Stimulated activated CD8-positive, alpha-beta memory T cell treated with anti-CD3 and anti-CD28 coated beads, Interleukin-12 subunit alpha, Interleukin-12 subunit beta, amount 100 ng/mL, for 4 hours (primary cell): ENCODE results near the gene TMEM138.
"Not testable (repeated sequence)": the region's sequence is repeated elsewhere in the genome, so short reads cannot be mapped to it uniquely, and the experiment has no call there.

Experiments used
- DNase-seq: peaks from one replicate; pipeline ENCODE4 v3.0.0-alpha.2; 2020; ENCODE audit warnings: low read depth

Gene TMEM138

DNA sequence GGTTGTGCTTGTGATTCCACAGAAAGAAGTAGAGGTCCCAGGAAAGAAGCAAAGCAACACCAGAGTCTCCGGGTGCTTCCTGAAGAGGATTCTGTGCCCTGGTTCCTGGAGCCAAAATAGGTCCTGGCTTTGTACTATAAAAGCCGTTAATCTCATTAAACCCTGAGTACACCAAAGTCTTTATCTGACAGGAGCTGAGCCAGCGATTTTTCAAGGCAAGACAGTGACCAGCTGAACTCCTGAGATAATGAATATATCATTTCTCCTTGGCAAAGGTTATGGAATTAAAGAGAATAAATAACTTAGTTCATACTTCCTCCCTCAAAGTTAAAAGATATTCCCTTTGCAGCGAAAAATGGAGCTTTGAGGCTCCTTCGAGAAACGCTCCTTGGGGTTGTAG is 5.2 kb downstream of the TMEM138 start:
- DNase-seq, result no peak

DNA sequence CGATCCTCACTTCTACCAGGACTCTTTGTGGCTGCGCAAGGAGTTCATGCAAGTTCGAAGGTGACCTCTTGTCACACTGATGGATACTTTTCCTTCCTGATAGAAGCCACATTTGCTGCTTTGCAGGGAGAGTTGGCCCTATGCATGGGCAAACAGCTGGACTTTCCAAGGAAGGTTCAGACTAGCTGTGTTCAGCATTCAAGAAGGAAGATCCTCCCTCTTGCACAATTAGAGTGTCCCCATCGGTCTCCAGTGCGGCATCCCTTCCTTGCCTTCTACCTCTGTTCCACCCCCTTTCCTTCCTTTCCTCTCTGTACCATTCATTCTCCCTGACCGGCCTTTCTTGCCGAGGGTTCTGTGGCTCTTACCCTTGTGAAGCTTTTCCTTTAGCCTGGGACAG is 6.5 kb downstream of the TMEM138 start:
- DNase-seq, result no peak

DNA sequence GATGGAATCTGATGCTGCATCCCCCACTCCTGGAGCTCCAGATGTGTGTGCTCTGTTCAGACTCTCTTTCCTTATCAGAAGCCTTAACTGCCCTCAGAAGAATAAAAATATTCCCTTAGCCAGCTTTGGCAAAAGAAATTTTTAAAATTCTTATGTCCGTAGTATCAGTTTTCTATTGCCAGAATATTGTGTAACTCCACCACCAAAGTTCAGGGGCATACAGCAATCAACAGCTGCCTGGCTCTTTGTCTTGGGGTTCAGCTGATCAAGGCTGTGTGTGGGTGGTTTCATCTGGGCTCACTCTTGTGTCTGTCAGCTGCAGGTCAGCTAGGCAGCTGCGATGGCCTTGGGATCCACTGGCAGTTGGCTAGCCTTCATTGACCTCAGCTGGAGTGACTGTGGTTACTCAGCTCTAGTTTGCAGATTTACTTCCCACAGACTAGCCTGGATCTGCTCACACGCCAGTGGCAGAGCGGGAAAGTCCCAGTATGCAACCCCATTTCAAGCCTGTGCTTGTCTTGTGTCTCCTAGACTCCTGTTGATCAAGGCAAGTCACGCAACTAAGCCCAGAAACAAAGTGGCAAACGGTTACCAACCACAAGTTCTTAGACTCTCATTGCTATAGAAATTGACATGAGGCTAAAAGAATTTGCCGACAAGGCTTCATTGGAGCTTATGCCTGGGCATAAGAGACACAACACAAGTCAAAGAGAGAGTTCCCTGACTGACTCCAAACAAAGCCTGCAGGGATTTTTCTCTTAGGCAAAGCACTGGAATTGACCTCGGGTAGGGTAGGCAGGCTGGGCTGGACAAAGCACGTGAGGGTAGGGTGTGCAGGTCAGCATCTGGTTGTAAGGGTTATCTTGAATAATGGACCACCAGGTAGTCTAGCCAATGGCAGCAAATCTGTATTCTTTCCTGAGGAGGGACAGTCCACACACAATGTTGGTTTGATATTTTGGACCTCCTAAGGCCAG is 7.5 kb downstream of the TMEM138 start:
- DNase-seq, result no peak

DNA sequence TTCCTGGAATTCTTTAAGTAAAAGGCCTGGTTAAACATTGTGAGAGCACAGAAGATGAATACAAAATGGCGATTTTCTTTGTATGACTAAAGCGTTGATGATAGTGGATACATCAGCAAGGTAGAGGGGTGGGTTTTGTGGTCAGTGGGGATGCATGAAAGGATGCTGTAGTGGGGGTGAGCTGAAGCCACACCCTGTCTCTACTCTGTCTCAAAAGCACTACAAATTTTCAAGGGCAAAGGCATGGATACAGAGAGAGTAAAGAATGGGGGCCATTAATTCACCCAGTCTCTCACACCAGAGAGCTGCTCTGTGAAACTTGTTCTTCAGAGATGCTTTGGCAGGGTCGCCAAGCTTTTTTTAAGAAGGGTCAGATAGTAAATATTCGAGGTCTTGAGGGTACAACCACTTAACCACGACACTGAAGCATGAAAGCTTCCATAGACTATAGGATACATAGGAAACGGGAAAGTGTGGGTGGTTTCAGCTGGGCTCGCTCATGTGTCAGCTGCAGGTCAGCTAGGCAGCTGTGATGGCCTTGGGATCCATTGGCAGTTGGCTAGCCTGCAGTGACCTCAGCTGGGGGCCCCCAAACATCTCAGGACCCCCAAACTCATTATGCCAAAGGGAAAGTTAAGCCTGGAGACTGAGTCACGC is 8.3 kb downstream of the TMEM138 start:
- no peak for DNase-seq

DNA sequence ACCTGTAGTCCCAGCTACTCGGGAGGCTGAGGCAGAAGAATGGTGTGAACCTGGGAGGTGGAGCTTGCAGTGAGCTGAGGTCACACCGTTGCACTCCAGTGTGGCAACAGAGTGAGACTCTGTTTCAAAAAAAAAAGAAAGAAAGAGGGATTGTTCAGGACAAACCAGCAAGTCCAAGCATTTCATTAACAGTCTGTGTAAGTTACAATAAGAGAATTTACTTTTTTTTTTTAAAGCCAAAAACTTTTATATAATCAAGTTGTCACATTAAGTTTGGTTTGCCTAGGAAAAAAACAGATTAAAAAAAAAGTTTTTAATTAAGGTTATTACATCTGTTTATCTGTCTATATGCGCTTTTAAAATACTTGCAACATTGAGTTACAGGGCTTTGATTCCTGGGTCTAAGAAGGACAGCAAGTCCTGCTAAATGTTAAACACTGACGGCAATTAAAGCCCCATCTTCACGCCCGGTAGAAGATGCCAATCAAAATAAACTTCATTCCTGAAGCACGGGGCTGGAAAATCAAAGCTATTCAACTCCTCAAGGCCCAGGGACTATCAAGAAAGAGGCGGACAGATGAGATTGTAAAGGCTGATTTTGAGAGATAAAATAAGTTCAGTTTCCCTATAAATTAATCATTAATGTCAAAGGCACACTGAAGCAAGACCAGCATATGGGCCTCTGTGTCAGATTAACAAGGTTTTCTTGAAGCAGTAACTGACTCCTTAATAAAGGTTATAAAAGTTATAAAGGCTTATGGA is 10.7 kb downstream of the TMEM138 start:
- no peak for DNase-seq

DNA sequence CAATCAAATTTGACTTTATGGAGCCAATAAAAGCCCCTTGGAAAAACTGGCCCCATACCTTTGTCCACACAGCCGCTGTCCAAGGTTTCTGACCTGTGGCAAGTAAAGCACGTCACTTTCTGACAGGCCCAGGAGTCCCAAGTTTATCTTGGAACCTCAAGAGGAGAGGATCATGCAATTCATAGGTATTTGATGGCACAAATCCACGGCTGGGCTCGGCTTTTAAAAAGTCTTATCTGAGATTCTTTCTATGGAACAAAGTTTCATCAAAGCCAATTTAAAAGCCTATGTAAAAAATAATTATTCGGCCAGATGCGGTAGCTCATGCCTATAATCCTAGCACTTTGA is 13.6 kb downstream of the TMEM138 start:
- DNase-seq, result no peak

DNA sequence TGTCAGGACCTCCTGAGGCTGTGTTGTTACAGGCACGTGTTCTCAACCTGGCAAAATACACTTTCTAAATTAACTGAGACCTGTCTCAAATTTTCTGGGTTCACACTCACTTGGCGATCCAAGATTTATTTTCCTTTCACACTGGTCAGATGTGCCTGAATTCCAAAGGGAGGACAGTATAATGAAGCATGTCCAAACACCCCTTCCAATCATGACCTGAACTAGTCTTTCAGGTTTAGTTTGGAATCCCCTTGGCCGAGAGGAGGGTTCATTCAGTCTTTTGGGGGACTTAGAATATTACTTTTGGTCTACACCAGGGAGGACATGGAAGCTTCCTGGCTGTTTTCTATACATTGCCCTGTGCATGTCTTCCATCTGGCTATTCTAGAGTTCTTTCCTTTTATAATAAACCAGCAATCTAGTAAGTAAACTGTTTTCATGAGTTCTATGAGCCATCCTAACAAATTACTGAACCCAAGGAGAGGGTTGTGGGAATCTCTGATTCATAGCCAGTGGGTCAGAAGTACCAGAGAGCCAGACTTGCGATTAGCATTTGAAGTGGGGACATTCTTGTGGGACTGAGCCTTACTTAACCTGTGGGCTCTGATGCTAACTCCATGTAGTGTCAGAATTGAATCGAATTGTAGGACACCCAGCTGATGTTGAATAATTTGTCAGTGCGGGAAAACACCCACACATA is 15.4 kb downstream of the TMEM138 start:
- no peak for DNase-seq

DNA sequence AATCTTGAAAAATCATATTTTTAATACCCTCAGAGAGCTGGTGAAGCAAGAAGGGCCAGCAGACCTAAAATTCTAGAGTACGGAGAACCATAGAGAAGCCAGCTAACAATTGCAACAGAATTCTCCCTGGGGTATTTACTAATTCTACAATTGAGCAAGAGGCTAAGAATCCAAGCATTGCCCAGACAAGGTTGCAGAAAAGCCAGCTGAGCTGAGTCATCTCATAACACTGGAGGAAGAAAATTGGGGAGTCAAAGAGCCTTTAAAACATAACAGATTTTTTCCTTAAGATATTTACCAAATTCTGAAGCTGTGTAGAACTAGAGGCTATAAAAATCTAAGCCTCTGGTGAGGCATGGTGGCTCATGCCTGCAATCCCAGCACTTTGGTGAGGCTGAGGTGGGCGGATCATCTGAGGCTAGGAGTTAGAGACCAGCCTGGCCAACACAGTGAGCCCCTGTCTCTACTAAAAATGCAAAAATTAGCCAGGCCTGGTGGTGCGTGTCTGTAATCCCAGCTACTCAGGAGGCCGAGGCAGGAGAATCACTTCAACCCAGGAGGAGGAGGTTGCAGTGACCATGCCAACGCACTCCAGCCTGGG is 16.6 kb downstream of the TMEM138 start:
- no peak for DNase-seq

DNA sequence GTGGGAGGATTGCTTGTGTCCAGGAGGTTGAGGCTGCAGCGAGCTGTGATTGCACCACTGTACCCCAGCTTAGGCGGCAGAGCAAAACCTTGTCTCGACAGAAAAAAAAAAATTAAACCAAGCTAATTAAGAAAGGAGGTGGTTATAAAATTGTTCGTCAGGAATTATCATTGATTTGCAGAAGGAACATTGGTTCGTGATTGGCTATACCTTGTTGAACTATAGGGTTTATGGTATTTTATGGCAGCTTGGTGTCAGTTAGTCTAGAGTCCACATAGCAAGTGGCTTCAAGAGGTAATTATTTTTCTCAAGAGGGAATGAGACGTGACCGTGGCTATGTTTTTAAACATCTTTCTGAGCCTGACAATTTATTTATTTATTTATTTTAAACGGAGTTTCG is 18.7 kb downstream of the TMEM138 start:
- DNase-seq, result no peak

DNA sequence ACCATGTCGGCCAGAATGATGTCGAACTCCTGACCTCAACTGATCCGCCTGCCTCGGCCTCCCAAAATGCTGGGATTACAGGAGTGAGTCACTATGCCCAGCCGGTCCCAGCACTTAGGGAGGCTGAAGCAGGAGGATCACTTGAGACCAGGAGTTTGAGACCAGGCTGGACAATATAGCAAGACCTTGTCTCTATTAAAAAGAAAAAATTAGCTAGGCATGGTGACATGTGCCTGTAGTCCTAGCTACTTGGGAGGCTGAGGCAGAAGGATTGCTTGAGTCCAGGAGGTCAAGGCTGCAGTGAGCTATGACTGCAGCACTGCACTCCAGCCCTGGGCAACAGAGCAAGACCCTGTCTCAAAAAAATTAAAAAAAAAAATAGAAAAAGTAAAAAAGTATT is 21.7 kb downstream of the TMEM138 start:
- not testable (repeated sequence) for DNase-seq

DNA sequence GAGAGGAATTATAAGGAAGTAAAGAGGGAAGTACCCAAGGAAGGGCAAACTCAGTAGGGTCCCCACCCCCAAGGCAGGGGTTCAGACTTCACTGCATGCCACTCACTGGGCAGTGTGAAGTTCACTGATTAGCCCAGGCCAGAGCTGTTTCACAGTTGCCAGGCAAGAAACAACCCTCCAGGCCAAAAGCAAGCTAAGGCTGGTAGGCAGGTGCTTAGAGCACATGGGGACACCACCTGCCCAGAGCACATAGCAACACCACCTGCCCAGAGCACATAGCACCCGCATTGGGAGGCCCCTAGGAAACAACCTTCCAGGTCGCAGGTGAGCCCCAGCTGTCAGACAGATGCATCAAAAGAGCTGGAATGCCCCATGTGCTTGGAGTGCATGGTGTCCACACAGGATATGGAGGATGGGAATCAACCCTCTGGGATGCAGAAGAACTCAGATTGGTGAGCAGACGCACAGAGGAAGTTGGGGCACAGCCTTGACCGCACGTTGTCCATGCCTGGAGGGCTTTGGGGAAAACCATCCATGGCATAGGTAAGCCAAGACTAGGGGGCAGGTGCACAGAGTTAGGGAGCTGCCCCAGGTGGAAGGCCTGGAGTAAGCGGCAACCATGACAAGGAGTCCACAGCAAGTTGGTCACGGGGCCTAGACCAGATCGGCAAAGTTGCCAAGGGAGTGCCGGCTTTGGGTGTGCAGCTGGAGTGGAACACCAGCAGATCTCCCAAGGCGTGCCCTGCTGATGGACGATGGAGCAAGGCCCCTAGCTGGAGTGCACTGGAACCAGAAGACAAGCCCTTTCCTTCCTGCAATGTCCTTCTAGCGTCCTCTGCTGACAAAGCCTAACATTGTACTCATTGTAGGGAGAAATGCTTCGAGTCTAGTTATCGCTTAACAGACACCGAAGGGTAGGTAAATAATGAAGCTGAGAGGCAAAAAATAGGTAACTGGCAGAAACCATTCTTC is 22.4 kb downstream of the TMEM138 start:
- DNase-seq, result no peak

DNA sequence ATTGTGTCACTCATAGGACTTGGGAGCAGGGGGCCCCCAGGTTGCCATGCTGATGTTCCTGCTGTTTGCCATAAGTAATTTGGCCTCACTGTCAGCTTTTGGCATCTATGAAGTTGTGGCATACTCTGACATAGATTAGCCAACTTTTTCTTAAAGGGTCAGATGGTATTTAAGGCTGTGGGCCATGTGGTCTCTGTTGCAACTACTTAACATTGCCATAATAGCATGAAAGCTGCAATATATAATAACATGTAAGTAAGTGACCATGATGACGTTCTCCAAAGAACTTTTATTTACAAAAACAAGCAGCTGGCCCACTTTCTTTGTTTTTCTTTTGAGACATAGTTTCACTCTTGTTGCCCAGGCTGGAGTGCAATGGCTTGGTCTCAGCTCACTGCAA is 28.0 kb downstream of the TMEM138 start:
- DNase-seq, result no peak

DNA sequence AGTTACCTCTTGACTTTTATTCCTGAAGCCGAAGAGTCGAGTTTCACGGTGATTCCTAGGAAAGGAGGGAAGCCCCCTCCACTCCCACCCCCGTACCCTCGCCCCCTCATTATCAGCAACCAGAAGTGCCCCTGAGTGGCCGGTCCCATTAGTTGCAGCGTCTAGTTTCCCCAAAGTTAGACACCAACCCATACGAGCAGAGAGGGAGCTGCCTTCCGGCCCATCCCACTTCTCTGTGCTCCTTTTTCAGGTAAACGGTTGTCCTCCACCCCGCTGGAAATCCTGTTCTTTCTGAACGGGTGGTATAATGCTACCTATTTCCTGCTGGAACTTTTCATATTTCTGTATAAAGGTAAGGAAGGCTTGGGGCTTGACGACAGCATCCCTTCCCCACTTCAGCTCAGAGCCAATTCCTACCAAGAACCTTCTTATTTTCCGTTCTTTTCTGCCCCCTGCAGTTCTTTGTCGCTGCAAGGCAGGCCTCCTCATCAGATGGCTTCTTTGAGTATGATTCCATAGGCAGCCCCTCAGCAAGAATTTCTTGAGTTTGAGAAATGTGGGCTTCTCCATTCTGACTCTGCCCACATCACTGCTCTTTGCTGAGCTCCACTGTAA is 30.9 kb downstream of the TMEM138 start:
- DNase-seq, result no peak

DNA sequence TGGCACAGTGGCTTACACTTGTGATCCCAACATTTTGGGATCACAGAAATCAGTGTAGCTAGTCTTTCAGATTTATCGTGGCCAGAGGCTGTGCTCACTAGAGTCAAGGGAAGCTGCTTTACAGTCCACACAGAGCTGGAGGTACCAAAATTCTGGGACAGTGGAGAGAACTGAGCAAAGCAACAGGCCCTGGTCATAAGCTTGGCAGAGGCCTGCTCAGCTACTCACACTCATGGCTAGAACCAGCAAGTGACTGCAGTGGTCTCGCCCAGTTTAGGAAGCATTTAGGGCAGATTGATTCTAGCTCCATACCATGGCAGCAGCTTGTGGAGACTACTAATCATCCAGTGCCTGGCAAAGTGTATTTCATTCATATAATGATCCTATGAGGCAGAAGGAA is 39.0 kb downstream of the TMEM138 start:
- no peak for DNase-seq

DNA sequence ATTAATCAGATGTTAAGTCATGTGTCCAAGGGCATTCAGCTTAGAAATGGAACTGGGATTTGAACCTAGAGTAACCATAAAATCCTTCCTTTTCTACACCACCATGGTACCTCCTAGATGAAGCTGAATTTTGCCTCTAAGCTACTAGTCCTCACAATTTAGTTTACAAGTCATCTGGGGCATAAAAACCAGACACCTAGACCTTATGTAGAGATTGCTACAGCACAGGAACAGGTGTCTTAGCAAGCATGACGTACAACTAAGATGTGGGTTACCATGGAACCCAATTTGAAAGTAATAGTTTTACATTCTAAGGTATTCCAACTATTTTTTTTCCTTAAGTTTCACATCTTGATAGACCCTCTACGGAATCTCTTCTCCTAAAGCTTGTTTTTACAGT is 39.4 kb downstream of the TMEM138 start:
- DNase-seq, result no peak

DNA sequence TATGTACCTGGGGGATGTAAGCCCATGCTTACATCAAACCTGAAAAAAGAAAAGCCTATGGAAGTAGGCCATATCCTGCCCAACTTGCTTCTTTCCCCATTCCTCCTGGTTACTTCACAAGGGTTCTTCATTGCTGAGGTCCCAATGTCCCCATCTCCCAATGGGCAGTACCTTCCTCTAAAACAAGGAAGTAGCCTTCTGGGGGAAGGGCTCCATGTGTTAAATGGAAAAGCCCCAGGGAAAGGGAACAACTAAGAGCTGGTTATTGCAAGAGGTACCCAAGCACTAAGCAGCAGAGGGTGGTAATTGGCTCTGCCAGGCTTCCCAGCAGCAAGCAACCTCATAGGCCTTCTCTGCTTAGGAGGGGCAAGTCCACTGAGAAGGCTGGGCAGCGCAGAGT is 41.5 kb downstream of the TMEM138 start:
- DNase-seq, result no peak

DNA sequence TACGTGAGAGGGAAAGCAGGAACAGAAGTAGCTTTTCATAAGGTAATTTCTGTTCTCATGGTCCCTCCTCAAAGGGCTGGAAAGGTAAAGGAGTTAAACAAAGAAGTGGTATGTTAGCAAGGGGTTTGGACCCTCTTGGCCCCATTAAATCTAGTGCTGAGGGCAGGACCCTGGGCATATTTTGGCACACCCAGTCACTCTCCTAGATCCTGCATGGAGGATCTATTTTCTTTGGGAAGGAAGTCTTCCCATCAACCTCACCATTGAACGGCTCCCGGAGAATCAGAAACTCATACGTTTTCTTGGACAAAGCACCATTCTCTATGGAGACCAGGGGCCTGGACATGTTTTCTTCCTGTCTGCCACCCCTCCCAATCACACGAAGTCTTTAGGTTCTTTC is 41.9 kb downstream of the TMEM138 start:
- DNase-seq, result no peak

DNA sequence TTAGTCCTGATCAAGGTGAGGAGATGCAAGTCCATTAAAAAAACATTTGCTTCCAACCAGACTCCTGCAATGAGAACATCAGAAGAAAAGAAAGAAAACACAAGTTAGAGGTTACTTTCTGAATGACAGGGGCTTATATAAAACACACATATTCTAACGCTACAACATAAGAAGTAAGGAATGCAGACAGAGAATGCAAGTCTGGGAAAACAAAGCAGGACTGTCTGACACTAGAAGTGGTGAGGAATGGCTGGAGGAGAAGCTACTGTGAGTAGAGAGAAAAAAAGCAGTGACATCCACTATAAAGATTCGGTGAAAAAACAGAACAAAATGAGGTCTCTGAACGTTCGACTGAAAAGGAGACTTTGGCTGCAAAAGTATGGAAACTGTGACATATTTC is 42.5 kb downstream of the TMEM138 start:
- DNase-seq, result no peak

DNA sequence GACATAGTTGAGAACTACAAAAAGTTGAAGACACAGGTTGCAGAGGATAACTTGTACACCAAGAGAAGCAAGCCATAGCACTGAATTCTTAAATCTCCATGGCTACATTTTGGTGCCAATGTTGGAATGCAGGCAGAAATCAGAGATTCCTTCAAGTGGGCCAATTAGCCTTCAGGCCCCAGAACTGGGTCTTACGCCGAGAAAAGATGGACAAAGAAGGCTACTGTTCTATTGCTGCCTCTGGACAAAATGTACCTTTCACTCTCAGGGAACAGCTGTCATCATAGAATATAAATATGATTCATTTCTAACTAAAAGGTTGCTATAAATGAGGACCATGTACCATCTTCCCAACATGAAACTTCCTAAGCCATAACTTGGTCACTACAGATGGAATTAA is 43.9 kb downstream of the TMEM138 start:
- DNase-seq, result no peak
